Measurements from ENCODE around the gene HLF. TPM values are rescaled to one million over a fixed set of nuclear protein-coding genes. Genes with fewer than 3 reads are reported as not detected.

The HLF gene
- total and polyA plus RNA-seq, 2 experiments from 2014 or later: 0.29 to 0.74 TPM

- no peak for DNase-seq (ENCODE audit: low read depth in 1 of 2, low spot score in 1 of 2)
- Histone ChIP-seq H3K36me3 (no peaks in the 10 kb centered on the region), H3K27me3 (no peaks in the 10 kb centered on the region), H3K4me3 (no peak overlapping the region), H3K27ac (no peak overlapping the region), H3K9me3 (ENCODE audit: low read depth) (no peaks in the 10 kb centered on the region), H3K4me1 (ENCODE audit: low read depth) (no peaks in the 10 kb centered on the region)
- no peak for TF ChIP-seq CTCF (IDR thresholded peaks at IDR 0.05; ENCODE audit: low read depth, low read length)
Measured at GRCh38 chr17:55334881-55335540, 70.3 kb downstream of the HLF start.

GRCh38 chr17:55335625-55336024, 70.9 kb downstream of the HLF start:
- Histone ChIP-seq H3K36me3 (no peaks in the 10 kb centered on the region), H3K4me1 (ENCODE audit: low read depth) (no peaks in the 10 kb centered on the region), H3K27me3 (no peaks in the 10 kb centered on the region), H3K9me3 (ENCODE audit: low read depth) (no peaks in the 10 kb centered on the region), H3K4me3 (no peak overlapping the region), H3K27ac (no peak overlapping the region)
- TF ChIP-seq CTCF (IDR thresholded peaks at IDR 0.05; ENCODE audit: low read depth, low read length): no peak
- no peak for DNase-seq (ENCODE audit: low read depth in 1 of 2, low spot score in 1 of 2)

GRCh38 chr17:55336426-55336825, 71.7 kb downstream of the HLF start:
- H3K27me3 ChIP-seq: no peaks in the 10 kb centered on the region
- TF ChIP-seq CTCF (IDR thresholded peaks at IDR 0.05; ENCODE audit: low read depth, low read length): no peak
- DNase-seq (ENCODE audit: low read depth in 1 of 2, low spot score in 1 of 2): no peak
- no peaks in the 10 kb centered on the region for H3K36me3 ChIP-seq
- H3K9me3 ChIP-seq (ENCODE audit: low read depth): no peaks in the 10 kb centered on the region
- H3K27ac ChIP-seq: no peak overlapping the region
- no peak overlapping the region for H3K4me3 ChIP-seq
- H3K4me1 ChIP-seq (ENCODE audit: low read depth): no peaks in the 10 kb centered on the region

- no peak for DNase-seq (ENCODE audit: low read depth in 1 of 2, low spot score in 1 of 2)
- Histone ChIP-seq H3K36me3 (no peaks in the 10 kb centered on the region), H3K27me3 (no peaks in the 10 kb centered on the region), H3K27ac (no peak overlapping the region), H3K4me3 (no peak overlapping the region), H3K4me1 (ENCODE audit: low read depth) (no peaks in the 10 kb centered on the region), H3K9me3 (ENCODE audit: low read depth) (no peaks in the 10 kb centered on the region)
- TF ChIP-seq CTCF (IDR thresholded peaks at IDR 0.05; ENCODE audit: low read depth, low read length): no peak
Measured at GRCh38 chr17:55340176-55340575, 75.4 kb downstream of the HLF start.

GRCh38 chr17:55340686-55341085, 75.9 kb downstream of the HLF start:
- Histone ChIP-seq H3K27ac (no peak overlapping the region), H3K9me3 (ENCODE audit: low read depth) (no peaks in the 10 kb centered on the region), H3K27me3 (no peaks in the 10 kb centered on the region), H3K4me3 (no peak overlapping the region), H3K36me3 (no peaks in the 10 kb centered on the region), H3K4me1 (ENCODE audit: low read depth) (no peaks in the 10 kb centered on the region)
- no peak for TF ChIP-seq CTCF (IDR thresholded peaks at IDR 0.05; ENCODE audit: low read depth, low read length)
- no peak for DNase-seq (ENCODE audit: low read depth in 1 of 2, low spot score in 1 of 2)
